ENCODE measurements around the gene TCF21.
A peak's percentile ranks its signal among the peaks of the same experiment; 100 is the strongest.

Gene TCF21

DNA sequence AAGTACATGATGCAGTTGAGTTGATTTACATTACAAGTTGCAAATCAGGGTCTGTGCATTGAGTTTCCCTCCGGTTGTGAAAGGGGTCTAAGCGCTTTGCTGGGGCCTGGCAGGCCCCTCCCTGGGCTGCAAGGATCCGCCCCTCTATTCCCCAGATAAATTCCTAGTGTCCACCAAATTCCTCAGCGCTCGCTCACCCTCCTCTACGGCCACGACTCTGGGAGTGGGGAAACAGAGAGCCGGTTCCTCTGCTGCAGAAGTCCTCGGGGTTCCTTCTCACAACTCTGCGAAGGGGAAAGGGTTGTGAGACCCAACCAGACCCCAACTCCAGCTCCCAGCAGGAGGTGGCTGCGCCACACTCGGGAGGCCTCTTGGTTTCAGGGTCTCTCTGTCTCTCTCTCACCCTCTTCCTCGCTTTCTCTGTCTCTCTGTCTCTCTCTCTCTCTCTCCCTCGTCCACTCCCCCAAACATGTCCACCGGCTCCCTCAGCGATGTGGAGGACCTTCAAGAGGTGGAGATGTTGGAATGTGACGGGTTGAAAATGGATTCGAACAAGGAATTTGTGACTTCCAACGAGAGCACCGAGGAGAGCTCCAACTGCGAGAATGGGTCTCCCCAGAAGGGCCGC is at the start of gene TCF21:
Gene TCF21, plus strand, starts transcription at position 185 of the 628 bp plus-strand sequence. Its CDS starts 285 bp downstream, at position 470.
- no peaks in the 10 kb centered on the region for H3K4me1 ChIP-seq (ENCODE audit: insufficient read depth, poor library complexity, severe bottlenecking)
- no peak within 1 kb of the TSS for H3K4me3 ChIP-seq (ENCODE audit: severe bottlenecking)
- TF ChIP-seq, protein P1, sequence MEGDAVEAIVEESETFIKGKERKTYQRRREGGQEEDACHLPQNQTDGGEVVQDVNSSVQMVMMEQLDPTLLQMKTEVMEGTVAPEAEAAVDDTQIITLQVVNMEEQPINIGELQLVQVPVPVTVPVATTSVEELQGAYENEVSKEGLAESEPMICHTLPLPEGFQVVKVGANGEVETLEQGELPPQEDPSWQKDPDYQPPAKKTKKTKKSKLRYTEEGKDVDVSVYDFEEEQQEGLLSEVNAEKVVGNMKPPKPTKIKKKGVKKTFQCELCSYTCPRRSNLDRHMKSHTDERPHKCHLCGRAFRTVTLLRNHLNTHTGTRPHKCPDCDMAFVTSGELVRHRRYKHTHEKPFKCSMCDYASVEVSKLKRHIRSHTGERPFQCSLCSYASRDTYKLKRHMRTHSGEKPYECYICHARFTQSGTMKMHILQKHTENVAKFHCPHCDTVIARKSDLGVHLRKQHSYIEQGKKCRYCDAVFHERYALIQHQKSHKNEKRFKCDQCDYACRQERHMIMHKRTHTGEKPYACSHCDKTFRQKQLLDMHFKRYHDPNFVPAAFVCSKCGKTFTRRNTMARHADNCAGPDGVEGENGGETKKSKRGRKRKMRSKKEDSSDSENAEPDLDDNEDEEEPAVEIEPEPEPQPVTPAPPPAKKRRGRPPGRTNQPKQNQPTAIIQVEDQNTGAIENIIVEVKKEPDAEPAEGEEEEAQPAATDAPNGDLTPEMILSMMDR (IDR thresholded peaks at IDR 0.05; ENCODE audit: poor library complexity, severe bottlenecking): no peak
- H3K27ac ChIP-seq (ENCODE audit: poor library complexity, severe bottlenecking): no peak within 1 kb of the TSS
- H3K27me3 ChIP-seq (ENCODE audit: insufficient read depth, poor library complexity, severe bottlenecking): peaks cover 92% of the 10 kb centered on the region
- ATAC-seq (ENCODE audit: low read depth) (0 out of 3 replicates have a peak, but pooled peaks have one; percentile 23), DNase-seq (ENCODE audit: low spot score) (no peak)
- no peaks in the 10 kb centered on the region for H3K36me3 ChIP-seq (ENCODE audit: low read depth)
- H3K9me3 ChIP-seq (ENCODE audit: severe bottlenecking): no peaks in the 10 kb centered on the region

DNA sequence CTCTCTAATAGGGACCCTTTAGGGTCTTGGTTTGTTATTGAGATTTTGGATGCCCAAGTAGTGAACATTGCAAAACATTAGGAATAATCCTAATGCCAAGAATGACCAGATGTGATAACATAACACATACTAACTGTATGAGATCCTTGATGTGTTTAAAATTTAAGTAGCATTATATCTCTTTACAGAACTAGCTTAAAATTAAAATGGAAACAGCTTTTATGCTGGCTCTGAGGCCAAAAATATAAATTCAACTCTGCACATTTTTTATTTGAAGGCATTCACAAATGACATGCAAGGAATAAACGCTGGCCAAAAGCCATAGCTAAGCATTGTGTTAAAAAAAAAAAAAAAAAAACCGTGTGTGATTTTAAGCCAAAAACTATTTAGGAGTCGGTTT is 47.7 kb upstream of the TCF21 start:
- no peak overlapping the region for H3K4me3 ChIP-seq (ENCODE audit: severe bottlenecking)
- TF ChIP-seq, protein P1 (IDR thresholded peaks at IDR 0.05; ENCODE audit: poor library complexity, severe bottlenecking): no peak
- H3K27me3 ChIP-seq (ENCODE audit: insufficient read depth, poor library complexity, severe bottlenecking): no peaks in the 10 kb centered on the region
- H3K27ac ChIP-seq (ENCODE audit: poor library complexity, severe bottlenecking): no peak overlapping the region
- ATAC-seq (ENCODE audit: low read depth) (no peak), DNase-seq (ENCODE audit: low spot score) (no peak)
- peaks cover 3% of the 10 kb centered on the region for H3K4me1 ChIP-seq (ENCODE audit: insufficient read depth, poor library complexity, severe bottlenecking)
- H3K36me3 ChIP-seq (ENCODE audit: low read depth): no peaks in the 10 kb centered on the region
- H3K9me3 ChIP-seq (ENCODE audit: severe bottlenecking): no peaks in the 10 kb centered on the region

DNA sequence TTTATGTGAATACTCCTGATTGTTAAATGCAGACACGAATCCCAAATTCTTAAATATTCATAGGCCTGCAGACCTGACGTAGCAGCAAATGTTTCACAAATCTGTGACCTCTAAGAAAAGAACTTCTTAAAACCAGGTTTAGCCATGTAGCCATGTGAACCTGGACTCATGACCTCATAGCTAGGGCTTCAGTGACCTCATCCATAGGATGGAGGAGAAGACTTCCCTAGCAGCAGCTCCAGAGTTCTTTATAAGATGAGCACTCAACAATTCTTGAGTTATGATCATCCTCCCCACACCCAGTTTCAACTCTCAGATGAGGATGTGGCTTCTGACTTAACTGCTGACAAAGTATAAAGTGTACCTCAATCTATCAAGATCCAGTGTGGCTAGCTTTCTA is 45.8 kb upstream of the TCF21 start:
- no peaks in the 10 kb centered on the region for H3K27me3 ChIP-seq (ENCODE audit: insufficient read depth, poor library complexity, severe bottlenecking)
- no peaks in the 10 kb centered on the region for H3K4me1 ChIP-seq (ENCODE audit: insufficient read depth, poor library complexity, severe bottlenecking)
- DNase-seq (ENCODE audit: low spot score) (no peak), ATAC-seq (ENCODE audit: low read depth) (no peak)
- TF ChIP-seq, protein P1 (IDR thresholded peaks at IDR 0.05; ENCODE audit: poor library complexity, severe bottlenecking): no peak
- H3K4me3 ChIP-seq (ENCODE audit: severe bottlenecking): no peak overlapping the region
- H3K36me3 ChIP-seq (ENCODE audit: low read depth): no peaks in the 10 kb centered on the region
- no peak overlapping the region for H3K27ac ChIP-seq (ENCODE audit: poor library complexity, severe bottlenecking)
- H3K9me3 ChIP-seq (ENCODE audit: severe bottlenecking): no peaks in the 10 kb centered on the region

DNA sequence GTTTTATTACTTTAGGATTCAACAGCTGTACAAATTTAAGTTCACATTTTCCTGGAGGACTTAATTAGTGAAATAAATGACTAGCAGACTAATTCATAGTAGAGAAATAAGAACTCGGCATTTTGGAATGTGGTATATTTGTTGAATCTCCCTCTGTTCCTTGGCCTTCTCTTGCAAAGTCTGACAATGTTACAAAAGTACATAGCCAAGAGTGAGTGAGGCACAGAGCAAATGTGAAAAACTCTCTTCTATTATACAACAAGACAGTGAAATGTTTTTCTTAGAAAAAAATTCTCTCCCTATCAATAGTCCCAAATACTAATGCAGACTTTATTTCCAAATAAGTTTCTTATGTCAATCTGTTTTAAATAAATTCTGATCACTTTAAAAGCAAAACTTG is 44.2 kb upstream of the TCF21 start:
- DNase-seq (ENCODE audit: low spot score) (no peak), ATAC-seq (ENCODE audit: low read depth) (no peak)
- Histone ChIP-seq H3K9me3 (ENCODE audit: severe bottlenecking) (no peaks in the 10 kb centered on the region), H3K36me3 (ENCODE audit: low read depth) (no peaks in the 10 kb centered on the region), H3K4me3 (ENCODE audit: severe bottlenecking) (no peak overlapping the region), H3K27me3 (ENCODE audit: insufficient read depth, poor library complexity, severe bottlenecking) (no peaks in the 10 kb centered on the region), H3K27ac (ENCODE audit: poor library complexity, severe bottlenecking) (no peak overlapping the region), H3K4me1 (ENCODE audit: insufficient read depth, poor library complexity, severe bottlenecking) (no peaks in the 10 kb centered on the region)
- TF ChIP-seq, protein P1 (IDR thresholded peaks at IDR 0.05; ENCODE audit: poor library complexity, severe bottlenecking): no peak

DNA sequence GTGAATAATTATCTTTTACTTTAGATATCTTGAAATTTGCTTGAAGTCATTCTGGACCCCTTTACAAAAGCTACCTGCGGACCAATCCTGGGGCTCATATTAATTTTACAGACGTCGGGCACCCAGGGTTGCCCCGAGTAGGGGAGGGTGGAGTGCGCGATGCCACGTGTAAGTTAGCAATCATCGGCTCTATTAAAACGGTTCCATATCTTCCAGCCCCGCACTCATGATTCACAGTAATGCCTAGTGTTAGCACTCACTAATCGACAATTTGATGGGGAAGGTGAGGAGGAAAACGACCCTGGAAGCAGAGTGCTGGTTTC is 34.9 kb upstream of the TCF21 start:
- Histone ChIP-seq H3K27me3 (ENCODE audit: insufficient read depth, poor library complexity, severe bottlenecking) (peaks cover 60% of the 10 kb centered on the region), H3K27ac (ENCODE audit: poor library complexity, severe bottlenecking) (no peak overlapping the region), H3K4me3 (ENCODE audit: severe bottlenecking) (no peak overlapping the region), H3K4me1 (ENCODE audit: insufficient read depth, poor library complexity, severe bottlenecking) (no peaks in the 10 kb centered on the region), H3K36me3 (ENCODE audit: low read depth) (no peaks in the 10 kb centered on the region), H3K9me3 (ENCODE audit: severe bottlenecking) (no peaks in the 10 kb centered on the region)
- DNase-seq (ENCODE audit: low spot score): no peak
- no peak for ATAC-seq (ENCODE audit: low read depth)
- TF ChIP-seq, protein P1 (IDR thresholded peaks at IDR 0.05; ENCODE audit: poor library complexity, severe bottlenecking): no peak

All from RWPE2 (cell line).